GM10847 (cell line): ENCODE measurements around the gene TCF20.

Experiments
- POLR2A ChIP-seq: IDR thresholded peaks from 2 replicates; pipeline ENCODE4 v1.6.1; 2011; ENCODE audit not compliant: insufficient read length; ENCODE audit errors: extremely low read depth

Gene TCF20

DNA sequence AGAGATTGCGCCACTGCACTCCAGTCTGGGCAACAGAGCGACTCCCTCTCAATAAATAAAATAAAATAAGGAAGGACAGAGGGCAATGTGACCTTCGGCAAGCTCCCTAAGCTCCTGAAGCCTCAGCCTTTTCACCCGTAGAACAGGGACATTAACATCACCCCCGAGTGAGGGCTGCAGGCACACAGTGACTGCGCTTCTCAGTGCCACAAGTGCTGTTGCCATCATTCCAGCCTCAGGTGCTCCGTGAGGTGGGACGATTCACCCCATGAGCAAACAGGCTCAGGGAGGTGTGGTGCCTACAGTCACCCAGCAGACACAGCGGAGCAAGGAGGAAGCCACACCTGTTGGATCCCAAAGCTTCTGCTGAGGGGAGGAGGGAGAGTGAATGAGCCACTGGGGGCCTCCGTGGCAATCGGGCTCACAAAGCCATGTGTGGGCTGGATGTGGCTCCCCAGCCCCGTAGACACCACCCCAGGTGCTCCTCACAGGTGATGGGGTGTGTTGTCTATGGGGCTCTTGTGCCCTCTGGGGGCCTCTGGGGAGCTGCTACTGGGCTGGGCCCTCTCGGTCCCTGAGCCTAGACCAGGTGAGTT is 9.1 kb upstream of the TCF20 start:
- no peak for TF ChIP-seq POLR2A

DNA sequence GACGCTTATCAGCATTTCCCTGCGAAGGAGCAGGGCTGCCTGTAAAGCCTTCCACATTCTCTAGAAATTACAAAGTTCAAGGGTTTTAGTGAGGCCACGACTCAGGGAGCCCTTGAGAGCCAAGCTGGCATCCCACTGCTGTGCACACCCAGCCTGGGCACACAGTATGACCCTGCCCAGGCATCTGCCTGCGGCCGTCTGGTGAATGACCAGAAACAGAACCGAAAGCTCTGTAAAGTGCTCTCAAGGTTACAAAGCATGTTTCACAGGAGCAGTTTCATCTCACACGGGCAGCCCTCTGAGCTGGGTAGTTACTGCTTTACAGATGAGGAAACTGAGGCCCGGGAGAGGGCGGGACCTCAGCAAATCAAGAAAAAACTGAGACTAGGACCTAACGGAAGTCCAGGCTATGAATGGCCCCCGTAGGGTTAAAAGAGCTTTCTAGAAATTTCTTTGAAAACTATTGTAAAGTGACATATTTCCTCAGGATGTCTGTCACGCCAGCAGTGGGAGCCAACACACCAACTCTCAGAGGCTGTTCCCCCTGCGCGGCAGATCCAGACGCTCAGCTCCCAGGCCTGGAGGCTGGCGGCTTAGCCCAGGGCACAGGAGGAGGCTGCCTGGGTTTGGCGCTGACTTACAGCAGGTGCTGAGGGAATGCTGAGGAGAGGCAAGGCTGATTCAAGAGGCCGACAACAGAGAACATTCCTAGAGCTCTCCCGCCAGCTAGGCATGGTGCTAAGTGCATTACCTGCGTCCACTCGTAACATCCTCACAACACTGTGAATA is 7.7 kb upstream of the TCF20 start:
- no peak for TF ChIP-seq POLR2A

DNA sequence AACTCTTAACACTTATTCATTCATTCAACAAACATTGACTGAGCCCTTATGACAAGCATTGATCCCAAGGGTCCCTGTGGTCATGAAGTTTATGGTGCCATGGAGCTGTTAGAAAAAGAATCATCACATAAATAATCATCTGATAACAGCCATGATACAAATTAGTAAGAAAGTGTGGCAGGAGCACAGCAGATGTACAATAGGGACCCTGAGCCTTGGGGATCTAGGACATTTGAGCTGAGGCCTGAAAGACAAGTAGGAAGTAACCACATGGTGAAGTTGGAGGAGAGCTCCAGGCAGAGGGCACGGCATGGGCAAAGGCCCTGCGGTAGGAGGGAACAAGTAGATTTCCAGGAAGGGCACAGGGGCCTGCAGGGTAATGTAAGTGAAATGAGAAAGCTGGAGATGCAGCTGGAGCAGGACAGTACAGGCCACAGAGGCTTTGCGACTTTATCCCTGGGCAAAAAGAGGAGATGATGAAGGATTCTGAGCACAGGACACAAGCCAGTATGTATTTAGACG is 6.8 kb upstream of the TCF20 start:
- TF ChIP-seq POLR2A, result no peak

DNA sequence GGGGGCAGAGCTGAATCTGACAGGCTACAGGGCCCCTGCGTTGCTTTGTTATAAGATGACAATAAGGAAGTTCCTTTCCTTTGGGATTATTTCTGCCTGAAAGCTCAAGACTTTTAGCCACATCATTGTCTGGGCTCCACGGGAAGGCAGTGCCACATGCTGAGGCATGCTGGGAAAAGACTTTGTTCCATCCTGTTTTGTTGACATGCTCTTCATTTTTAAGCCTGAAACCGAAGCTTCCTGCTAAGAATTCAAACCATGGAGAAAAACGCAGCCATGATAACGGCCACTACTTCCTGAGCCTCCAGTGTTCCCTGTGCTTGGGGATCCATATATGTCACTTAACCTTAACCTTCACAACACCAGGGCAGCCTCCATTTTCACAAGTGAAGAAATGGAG is 5.5 kb upstream of the TCF20 start:
- TF ChIP-seq POLR2A, result no peak

DNA sequence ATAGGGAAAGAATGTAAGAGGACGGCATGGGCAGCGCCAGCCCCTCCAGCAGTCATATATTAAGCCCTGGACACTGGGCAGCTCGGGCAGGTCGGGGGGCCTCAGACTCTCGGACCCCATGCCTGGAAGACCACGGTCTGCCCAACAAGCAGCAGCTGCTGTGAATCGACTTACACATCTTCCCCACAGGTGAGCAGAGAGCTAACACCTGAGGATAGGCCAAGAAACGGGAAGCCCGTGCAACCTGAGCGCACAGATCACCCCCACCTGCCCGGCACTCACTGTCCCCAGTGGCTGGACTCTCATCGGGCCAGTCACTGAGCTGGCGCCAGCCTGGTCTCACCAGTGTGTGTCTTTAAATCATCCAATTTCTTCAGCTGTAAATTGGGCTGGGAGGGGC is 4.7 kb upstream of the TCF20 start:
- TF ChIP-seq POLR2A, result no peak

DNA sequence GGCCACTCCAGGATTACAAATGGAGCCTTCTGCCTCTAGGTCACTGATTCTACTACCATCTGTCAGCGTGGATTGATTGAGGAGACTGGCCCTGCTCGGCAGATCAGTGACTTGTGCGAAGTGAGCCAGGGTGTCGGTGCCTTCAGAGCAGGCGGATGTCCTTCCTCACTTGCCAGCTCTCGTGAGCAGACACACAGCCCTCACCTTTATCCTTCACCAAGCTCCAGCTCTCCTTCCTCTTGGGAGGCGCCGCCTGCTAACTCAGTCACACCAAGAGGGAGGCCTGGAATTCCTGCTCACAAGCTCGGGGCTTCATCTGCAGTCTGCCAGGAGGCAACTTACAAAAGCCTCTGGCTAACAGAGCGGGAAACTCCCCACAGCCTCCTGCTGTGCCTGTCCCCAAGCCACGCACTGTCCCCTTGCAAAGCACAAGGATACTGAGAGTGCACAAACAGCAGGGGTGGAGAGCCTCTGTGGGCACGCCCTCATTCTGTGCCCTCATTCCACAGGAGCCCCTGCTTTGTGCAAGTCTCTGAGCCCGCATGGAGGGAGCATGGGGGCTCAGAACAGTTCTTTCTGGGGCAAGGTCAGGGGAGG is 3.5 kb upstream of the TCF20 start:
- TF ChIP-seq POLR2A, result no peak

DNA sequence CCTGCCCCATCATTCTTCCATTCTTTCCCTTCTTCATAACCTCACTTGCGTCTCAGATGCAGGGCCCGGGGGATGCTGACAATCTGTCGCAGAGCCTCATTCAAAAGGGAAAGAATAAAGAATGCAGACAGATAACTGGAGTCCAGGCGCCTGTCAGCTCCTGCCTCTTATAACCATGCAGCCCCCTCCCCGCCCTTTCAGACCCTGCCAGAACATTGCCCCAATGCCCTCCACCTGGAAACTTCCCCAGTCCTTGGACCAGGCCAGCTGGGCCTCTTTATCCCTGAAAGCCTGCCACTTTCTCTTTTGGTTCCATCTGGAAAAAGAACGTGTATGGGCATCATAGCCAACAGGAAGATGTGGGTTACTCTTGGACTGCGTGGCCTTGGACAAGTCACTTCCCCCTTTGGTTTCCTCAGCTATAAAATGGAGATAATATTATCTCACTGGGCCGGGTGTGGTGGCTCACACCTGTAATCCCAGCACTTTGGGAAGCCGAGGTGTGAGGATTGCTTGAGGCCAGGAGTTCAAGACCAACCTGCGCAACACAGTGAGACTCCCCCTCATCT is 2.1 kb upstream of the TCF20 start:
- TF ChIP-seq POLR2A, result no peak

DNA sequence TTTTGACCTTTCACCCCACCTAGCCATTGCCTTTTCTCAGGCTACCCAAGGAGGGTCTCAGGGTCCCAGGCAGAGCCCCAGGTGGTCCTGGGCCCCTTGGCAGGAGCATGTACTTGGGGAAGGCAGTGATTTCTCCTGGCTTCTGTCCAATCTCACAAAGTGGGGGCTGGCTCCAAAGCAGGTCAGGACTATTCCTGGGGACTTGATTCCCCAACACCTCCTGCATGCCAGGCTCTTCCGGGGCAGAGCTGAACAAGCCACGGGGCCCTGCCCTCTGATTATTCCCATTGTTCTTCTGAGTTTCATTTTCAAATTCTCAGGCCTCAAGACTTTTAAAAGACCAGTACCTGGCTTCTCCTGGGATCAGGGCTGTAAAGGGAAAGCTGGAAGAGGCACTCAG is 1.5 kb upstream of the TCF20 start:
- TF ChIP-seq POLR2A, result no peak

DNA sequence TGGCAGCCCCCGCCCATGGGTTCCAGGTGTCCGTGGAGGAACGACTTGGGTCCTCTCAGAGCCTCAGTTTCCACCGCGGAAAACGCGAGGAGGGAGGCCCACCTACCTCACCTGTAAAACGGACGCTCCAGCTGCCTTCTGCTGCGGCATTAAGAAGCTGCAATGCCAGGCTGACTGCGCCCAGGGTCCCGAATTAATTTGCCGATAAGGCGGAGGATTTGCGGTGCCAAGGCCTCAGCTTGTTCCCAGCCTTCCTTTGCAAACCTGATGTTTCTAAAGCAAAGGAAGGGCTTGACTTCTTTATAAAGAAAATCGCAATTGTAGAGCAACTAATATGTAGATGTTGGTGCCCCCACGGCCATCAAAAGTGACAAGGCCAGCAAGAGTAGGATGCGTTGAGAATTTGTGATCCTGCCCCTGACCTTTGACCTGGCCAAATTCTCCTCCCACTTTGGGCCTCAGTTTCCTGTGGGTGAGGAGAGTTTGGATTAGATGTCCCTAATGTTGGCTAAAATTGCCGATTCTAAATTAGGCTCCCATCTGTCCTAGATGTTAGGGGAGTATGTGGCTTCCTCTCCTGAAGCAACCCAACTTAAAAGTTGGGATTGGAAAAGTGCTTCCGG is 849 bp upstream of the TCF20 start:
- no peak for TF ChIP-seq POLR2A

DNA sequence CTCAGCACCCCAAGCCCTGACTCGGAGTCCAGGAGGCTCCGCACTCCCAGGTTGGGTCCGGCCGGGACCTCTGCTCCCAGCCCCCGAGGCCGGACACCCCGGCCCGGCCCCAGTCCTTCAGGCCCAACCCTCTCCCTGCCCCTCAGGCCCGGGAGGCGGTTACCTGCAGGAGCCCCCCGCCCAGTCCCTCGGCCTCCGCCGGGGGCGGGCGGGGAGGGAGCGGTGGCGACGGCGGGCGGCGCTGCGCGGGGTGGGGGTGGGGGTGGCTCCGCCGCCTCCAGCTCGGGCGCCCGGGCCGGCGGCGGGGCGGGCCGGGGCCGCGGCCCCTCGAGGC is 310 bp downstream of the TCF20 start:
- TF ChIP-seq POLR2A, result no peak

DNA sequence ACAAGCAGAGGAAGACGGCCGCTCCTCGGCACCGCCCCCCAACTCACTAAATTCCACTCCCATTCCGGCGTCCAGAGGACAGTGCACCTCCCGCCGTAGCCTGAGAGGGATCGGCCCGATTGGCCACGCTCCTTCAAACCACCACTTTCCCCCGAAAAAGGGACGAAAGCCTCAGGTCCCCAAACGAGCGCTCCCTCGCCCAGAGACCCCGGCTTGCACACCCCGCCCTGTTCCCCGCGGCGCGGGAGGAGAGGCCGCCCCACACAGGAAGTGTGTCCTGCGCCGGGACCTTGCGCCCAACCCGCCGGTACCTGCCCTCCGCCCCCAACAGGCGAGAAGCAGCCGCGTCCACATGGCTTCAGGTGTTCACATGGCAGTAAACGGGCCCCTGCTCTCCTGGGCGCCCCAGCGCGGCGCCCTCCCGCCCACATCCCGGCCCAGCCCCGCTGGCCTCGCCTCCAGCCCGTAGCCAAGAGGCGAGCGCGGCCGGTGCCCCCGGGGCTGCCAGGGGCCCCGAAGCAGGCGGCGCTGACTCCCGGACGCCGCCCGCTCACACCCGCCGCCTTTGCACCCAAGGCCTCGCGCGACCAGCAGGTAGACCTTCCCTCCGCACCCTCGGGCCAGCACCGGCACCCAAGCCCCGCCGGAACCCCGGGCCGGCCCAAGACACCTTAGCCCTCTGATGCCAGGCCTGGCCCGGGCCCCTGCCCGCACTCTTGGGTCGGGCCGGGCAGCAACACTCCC is 849 bp downstream of the TCF20 start:
- TF ChIP-seq POLR2A, result no peak

DNA sequence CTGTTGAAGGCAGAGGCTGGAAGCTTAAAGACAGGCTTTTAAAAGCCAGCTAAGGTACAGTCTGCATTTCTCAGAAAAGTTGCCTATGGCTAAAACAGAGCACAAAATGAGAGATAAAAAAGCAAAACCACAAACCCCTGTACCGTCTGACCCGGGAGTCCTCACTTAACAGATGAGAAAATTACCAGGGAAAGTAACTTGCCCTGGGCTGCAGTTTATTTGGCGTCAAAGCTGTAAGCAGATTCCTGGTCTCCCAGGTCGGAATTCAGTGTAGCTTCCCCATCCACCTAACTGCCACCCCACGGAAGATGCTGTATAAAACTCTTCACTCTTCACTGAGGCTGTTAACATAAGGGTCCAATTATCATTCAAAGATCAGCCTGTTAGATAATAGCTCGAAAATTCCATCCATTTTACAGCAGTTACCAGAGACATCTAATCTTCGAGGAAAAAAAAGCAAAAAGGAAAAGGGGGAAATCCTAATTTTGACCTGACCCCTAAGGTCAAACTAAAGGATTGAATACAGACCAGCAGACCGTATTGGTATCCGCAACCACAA is 1.5 kb downstream of the TCF20 start:
- no peak for TF ChIP-seq POLR2A

DNA sequence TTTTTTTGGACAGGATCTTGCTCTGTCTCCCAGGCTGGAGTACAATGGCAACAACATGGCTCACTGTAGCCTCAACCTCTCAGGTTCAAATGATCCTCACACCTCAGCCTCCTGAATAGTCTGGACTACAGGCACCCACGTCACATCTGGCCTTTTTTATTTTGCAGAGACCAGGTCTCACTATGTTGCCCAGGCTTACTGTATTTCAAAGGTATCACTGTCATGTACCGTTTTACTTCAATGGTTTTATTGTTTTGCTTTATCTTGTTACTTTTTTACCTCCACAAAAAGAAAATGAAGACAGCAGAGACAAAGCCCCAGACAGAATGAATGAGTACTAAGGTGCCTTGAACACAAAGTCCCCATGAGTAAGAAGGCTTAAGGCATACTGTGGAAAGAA is 5.1 kb downstream of the TCF20 start:
- no peak for TF ChIP-seq POLR2A

DNA sequence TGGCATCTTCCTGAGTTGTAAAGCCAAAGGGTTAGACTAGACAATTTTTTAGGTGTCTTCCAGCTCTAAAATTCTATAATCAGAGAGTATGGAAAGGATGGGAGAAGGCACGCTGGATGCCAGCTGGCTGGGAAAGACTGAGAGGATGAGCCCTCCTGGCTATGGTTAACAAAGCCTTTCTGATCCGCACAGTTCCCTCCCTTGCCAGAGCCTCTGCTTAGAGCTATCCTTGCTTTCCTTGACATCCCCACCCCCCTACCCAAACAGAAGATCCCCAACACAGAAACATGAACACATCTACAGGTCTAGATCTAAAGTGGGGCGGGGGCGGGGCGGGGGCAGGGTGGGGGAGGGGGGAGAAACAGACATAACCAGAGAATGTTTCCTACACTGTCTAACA is 6.5 kb downstream of the TCF20 start:
- no peak for TF ChIP-seq POLR2A

DNA sequence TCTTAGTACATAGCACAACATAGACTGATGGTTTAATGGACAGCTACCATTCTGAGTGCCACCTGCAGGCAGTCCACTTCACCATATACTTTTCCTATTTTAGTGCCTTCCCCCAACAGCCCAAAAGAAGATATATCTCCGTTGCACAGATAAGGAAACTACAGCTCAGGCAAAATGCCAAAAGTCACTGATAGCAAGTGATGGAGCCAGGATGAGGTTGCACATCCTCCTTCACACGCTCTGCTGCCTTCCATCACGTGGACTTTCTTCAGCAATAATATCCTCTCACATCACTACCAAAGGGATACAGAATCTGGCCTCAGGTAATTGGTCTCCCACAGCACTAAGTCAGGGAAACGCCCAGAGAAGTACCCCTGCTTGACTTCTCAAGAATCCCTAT is 7.5 kb downstream of the TCF20 start:
- no peak for TF ChIP-seq POLR2A
